Peyer's patch (tissue), 4 donors: Measurements from ENCODE around the gene STOX1.
"Not testable (repeated sequence)": the region's sequence is repeated elsewhere in the genome, so short reads cannot be mapped to it uniquely, and the experiment has no call there.

Experiments
- POLR2A ChIP-seq, 2 donors: fragments of 450-650 bp; IDR thresholded peaks; one replicate each; pipeline ENCODE4 v1.5.1; 2017; ENCODE audit warnings: antibody characterized with exemption in 2 of 2, mild to moderate bottlenecking in 2 of 2, moderate library complexity in 2 of 2
- TF ChIP-seq, protein P1 (sequence below), 6 experiments: fragments of 450-650 bp in 4 of 6; fragments of 200-600 bp in 2 of 6; sonication (generic) in 1 of 6; IDR thresholded peaks; one replicate each; pipeline ENCODE4 v1.5.1; 2017 to 2019; ENCODE audit warnings: antibody characterized with exemption in 6 of 6, mild to moderate bottlenecking in 3 of 6, moderate library complexity in 1 of 6

DNA sequence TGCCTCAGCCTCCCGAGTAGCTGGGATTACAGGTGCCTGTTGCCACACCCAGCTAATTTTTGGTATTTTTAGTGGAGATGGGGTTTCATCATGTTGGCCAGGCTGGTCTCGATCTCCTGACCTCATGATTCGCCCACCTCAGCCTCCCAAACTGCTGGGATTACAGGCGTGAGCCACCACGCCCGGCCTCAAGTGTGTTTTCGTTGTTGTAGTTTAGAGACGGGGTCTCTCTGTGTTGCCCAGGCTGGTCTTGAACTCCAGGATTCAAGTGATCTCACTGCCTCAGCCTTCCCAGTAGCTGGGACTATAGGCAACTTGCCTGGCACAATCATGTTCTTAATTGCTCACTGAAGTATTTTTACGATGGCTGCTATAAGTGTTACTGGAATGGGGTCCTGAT, 16.5 kb upstream of the STOX1 start:
- not testable (repeated sequence) for TF ChIP-seq POLR2A (IDR thresholded peaks at IDR 0.05)
- TF ChIP-seq, protein P1, sequence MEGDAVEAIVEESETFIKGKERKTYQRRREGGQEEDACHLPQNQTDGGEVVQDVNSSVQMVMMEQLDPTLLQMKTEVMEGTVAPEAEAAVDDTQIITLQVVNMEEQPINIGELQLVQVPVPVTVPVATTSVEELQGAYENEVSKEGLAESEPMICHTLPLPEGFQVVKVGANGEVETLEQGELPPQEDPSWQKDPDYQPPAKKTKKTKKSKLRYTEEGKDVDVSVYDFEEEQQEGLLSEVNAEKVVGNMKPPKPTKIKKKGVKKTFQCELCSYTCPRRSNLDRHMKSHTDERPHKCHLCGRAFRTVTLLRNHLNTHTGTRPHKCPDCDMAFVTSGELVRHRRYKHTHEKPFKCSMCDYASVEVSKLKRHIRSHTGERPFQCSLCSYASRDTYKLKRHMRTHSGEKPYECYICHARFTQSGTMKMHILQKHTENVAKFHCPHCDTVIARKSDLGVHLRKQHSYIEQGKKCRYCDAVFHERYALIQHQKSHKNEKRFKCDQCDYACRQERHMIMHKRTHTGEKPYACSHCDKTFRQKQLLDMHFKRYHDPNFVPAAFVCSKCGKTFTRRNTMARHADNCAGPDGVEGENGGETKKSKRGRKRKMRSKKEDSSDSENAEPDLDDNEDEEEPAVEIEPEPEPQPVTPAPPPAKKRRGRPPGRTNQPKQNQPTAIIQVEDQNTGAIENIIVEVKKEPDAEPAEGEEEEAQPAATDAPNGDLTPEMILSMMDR (IDR thresholded peaks at IDR 0.05): not testable (repeated sequence)
